Measurements from ENCODE around the gene MAG.

DNA sequence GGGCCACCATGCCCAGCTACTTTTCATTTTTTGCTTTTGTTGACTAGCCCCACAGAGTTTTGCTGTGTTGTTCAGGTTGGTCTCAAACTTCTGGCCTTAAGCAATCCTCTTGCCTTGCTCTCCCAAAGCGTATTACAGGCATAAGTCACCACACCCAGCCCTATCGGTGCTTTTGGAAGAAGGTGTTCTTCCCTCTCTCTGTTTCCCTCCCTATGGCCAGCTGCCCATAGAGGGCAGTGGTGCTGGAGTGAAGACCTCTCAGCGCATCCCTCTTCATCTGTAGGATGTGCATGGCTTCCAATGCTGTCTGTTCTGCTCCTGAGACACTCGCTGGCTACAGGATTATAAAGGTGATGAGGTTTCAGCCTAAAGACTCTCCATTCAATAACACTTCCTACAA is 35.7 kb downstream of the MAG start:
- TF ChIP-seq POLR2A (IDR thresholded peaks at IDR 0.05) (no peak), CTCF (IDR thresholded peaks at IDR 0.05) (no peak)
